ENCODE results near the gene GOLGA1. TPM values are rescaled to one million over a fixed set of nuclear protein-coding genes. Genes with fewer than 3 reads are reported as not detected.

Gene GOLGA1
- total and polyA plus RNA-seq, 2 of the 13 experiments (the other 11 are each of a cell fraction or from before 2014, with no cell fraction given): 12.7 to 15.9 TPM

DNA sequence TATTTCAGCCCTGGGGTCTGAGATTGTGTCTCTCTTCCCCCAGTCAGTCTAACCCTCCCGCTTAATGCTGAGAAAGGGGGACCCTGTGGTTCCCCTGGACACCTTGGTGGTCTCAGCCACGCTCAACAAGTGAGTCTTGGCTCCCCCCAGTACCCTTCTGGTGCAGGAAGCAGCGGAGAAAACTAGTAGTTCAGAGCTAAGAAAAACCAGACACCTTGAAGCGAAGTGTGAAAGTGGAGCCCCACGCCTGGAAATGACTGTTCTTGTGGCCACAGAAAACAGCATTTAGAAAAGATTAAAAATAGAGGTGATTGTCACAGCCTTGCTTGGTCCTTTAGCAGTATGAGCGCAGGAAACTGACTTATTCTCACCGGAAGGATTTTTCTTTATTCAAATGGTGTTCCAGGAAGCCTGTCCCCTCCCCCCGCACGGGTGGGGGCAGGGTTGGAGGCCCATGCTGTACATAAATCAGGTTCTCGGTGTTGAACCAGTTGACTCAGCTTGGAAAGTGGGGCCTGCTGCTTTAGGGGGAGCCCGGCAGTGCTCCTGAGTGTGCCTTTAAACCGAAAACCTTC lies 70.8 kb downstream of the GOLGA1 start (continued):
- TF ChIP-seq, protein P1, sequence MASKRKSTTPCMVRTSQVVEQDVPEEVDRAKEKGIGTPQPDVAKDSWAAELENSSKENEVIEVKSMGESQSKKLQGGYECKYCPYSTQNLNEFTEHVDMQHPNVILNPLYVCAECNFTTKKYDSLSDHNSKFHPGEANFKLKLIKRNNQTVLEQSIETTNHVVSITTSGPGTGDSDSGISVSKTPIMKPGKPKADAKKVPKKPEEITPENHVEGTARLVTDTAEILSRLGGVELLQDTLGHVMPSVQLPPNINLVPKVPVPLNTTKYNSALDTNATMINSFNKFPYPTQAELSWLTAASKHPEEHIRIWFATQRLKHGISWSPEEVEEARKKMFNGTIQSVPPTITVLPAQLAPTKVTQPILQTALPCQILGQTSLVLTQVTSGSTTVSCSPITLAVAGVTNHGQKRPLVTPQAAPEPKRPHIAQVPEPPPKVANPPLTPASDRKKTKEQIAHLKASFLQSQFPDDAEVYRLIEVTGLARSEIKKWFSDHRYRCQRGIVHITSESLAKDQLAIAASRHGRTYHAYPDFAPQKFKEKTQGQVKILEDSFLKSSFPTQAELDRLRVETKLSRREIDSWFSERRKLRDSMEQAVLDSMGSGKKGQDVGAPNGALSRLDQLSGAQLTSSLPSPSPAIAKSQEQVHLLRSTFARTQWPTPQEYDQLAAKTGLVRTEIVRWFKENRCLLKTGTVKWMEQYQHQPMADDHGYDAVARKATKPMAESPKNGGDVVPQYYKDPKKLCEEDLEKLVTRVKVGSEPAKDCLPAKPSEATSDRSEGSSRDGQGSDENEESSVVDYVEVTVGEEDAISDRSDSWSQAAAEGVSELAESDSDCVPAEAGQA (IDR thresholded peaks at IDR 0.05; ENCODE audit: low read depth): no peak
- TF ChIP-seq, protein P1 (CRISPR knock-in tag; IDR thresholded peaks at IDR 0.05; ENCODE audit: borderline replicate concordance): no peak
- TF ChIP-seq, protein P2, sequence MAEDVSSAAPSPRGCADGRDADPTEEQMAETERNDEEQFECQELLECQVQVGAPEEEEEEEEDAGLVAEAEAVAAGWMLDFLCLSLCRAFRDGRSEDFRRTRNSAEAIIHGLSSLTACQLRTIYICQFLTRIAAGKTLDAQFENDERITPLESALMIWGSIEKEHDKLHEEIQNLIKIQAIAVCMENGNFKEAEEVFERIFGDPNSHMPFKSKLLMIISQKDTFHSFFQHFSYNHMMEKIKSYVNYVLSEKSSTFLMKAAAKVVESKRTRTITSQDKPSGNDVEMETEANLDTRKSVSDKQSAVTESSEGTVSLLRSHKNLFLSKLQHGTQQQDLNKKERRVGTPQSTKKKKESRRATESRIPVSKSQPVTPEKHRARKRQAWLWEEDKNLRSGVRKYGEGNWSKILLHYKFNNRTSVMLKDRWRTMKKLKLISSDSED (CRISPR knock-in tag; IDR thresholded peaks at IDR 0.05): no peak
- TF ChIP-seq PHF21A (CRISPR knock-in tag; IDR thresholded peaks at IDR 0.05) (no peak), SPEN (CRISPR knock-in tag; IDR thresholded peaks at IDR 0.05; ENCODE audit: low read depth) (peak; percentile 15; the same call in 1 of the 2 replicates), RAD21 (CRISPR knock-in tag; IDR thresholded peaks at IDR 0.05) (no peak), ZNF20 (CRISPR knock-in tag; IDR thresholded peaks at IDR 0.05) (no peak), CBX2 (IDR thresholded peaks at IDR 0.05; ENCODE audit: low read depth, low read length) (no peak), CBX2 (CRISPR knock-in tag; IDR thresholded peaks at IDR 0.05; ENCODE audit: low read depth) (no peak), KDM5B (CRISPR knock-in tag; IDR thresholded peaks at IDR 0.05; ENCODE audit: borderline replicate concordance) (0 out of 2 replicates have a peak, but pooled peaks have one; percentile 39), TARDBP (CRISPR knock-in tag; IDR thresholded peaks at IDR 0.05) (no peak), SATB2 (CRISPR knock-in tag; IDR thresholded peaks at IDR 0.05) (no peak), RARA (CRISPR knock-in tag; IDR thresholded peaks at IDR 0.05) (no peak)
- TF ChIP-seq, protein P3, sequence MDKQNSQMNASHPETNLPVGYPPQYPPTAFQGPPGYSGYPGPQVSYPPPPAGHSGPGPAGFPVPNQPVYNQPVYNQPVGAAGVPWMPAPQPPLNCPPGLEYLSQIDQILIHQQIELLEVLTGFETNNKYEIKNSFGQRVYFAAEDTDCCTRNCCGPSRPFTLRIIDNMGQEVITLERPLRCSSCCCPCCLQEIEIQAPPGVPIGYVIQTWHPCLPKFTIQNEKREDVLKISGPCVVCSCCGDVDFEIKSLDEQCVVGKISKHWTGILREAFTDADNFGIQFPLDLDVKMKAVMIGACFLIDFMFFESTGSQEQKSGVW (CRISPR knock-in tag; IDR thresholded peaks at IDR 0.05; ENCODE audit: borderline replicate concordance): no peak
- TF ChIP-seq, protein P4, sequence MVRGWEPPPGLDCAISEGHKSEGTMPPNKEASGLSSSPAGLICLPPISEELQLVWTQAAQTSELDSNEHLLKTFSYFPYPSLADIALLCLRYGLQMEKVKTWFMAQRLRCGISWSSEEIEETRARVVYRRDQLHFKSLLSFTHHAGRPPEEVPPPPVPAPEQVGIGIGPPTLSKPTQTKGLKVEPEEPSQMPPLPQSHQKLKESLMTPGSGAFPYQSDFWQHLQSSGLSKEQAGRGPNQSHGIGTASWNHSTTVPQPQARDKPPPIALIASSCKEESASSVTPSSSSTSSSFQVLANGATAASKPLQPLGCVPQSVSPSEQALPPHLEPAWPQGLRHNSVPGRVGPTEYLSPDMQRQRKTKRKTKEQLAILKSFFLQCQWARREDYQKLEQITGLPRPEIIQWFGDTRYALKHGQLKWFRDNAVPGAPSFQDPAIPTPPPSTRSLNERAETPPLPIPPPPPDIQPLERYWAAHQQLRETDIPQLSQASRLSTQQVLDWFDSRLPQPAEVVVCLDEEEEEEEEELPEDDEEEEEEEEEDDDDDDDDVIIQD (CRISPR knock-in tag; IDR thresholded peaks at IDR 0.05; ENCODE audit: low read depth): 0 out of 2 replicates have a peak, but pooled peaks have one; percentile 14
- TF ChIP-seq, protein P5, sequence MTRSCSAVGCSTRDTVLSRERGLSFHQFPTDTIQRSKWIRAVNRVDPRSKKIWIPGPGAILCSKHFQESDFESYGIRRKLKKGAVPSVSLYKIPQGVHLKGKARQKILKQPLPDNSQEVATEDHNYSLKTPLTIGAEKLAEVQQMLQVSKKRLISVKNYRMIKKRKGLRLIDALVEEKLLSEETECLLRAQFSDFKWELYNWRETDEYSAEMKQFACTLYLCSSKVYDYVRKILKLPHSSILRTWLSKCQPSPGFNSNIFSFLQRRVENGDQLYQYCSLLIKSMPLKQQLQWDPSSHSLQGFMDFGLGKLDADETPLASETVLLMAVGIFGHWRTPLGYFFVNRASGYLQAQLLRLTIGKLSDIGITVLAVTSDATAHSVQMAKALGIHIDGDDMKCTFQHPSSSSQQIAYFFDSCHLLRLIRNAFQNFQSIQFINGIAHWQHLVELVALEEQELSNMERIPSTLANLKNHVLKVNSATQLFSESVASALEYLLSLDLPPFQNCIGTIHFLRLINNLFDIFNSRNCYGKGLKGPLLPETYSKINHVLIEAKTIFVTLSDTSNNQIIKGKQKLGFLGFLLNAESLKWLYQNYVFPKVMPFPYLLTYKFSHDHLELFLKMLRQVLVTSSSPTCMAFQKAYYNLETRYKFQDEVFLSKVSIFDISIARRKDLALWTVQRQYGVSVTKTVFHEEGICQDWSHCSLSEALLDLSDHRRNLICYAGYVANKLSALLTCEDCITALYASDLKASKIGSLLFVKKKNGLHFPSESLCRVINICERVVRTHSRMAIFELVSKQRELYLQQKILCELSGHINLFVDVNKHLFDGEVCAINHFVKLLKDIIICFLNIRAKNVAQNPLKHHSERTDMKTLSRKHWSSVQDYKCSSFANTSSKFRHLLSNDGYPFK (CRISPR knock-in tag; IDR thresholded peaks at IDR 0.05; ENCODE audit: borderline replicate concordance): no peak

All from HepG2 (cell line).